Lung (tissue), 12 donors: ENCODE measurements around the gene RBM10. TPM values are rescaled to one million over a fixed set of nuclear protein-coding genes. Genes with fewer than 3 reads are reported as not detected.
"Not testable (repeated sequence)": the region's sequence is repeated elsewhere in the genome, so short reads cannot be mapped to it uniquely, and the experiment has no call there.

Experiments used
- ATAC-seq: fragments of 200-7000 bp; cut with Tn5 transposase; one replicate; pipeline ENCODE4 v1.9.1; 2020; ENCODE audit warnings: moderate number of reproducible peaks; ENCODE audit not compliant: insufficient read depth, low FRiP score
- DNase-seq, 3 donors: peaks; one replicate each; pipeline ENCODE4 v3.0.0-alpha.2; 2013 to 2017
- H3K27ac ChIP-seq, 2 donors: one replicate each; pipeline ENCODE4 v1.5.1; 2013; ENCODE audit warnings: mild to moderate bottlenecking in 2 of 2, moderate library complexity in 2 of 2, control low read depth in 1 of 2, inconsistent platforms in 1 of 2, low read depth in 1 of 2, low read length in 1 of 2
- H3K27me3 ChIP-seq, 3 donors: one replicate each; pipeline ENCODE4 v1.5.1; 2013; ENCODE audit warnings: low read length in 2 of 3; ENCODE audit not compliant: control insufficient read depth in 3 of 3, insufficient read depth in 3 of 3
- H3K36me3 ChIP-seq, 4 donors: one replicate each; pipeline ENCODE4 v1.5.1; 2013; ENCODE audit warnings: low read length in 4 of 4, mild to moderate bottlenecking in 1 of 4, moderate library complexity in 1 of 4; ENCODE audit not compliant: control insufficient read depth in 4 of 4, insufficient read depth in 4 of 4
- H3K4me1 ChIP-seq, 5 donors: one replicate each; pipeline ENCODE4 v1.5.1; 2013; ENCODE audit warnings: low read length in 5 of 5, mild to moderate bottlenecking in 2 of 5, moderate library complexity in 1 of 5; ENCODE audit not compliant: control insufficient read depth in 5 of 5, insufficient read depth in 5 of 5
- H3K4me3 ChIP-seq: one replicate; pipeline ENCODE4 v1.5.1; 2013; ENCODE audit warnings: mild to moderate bottlenecking, control low read depth, moderate library complexity
- H3K9ac ChIP-seq, 2 donors: one replicate each; pipeline ENCODE4 v1.5.1; 2013; ENCODE audit warnings: low read length in 2 of 2, control low read depth in 1 of 2; ENCODE audit not compliant: insufficient read depth in 1 of 2
- H3K9me3 ChIP-seq, 4 donors: one replicate each; pipeline ENCODE4 v1.5.1; 2013; ENCODE audit warnings: low read length in 3 of 4, mild to moderate bottlenecking in 1 of 4, moderate library complexity in 1 of 4; ENCODE audit not compliant: control insufficient read depth in 4 of 4, insufficient read depth in 3 of 4
- WGBS, 2 donors: extraction: QIAGEN DNeasy Blood & Tissue Kit; methylation state at CpG; one replicate each; pipeline ENCODE4 v1.1.7; 2013; 5-methylcytosine and 5-hydroxymethylcytosine counted together
- polyA plus RNA-seq, 2 donors: library from polyadenylated mRNA; stranded (reverse); fragments of 200-250 nt; gene quantifications; one replicate each; pipeline ENCODE4 v1.2.1, GENCODE V29; 2013
- total RNA-seq, 2 donors: library from RNA; depleted of rRNA in 1 of 2; stranded (reverse); fragments of >200 nt in 1 of 2; gene quantifications; one replicate each; pipeline ENCODE4 v1.2.1, GENCODE V29; 2014 to 2021
- TF ChIP-seq, protein P1 (sequence below): IDR thresholded peaks from 2 replicates; pipeline ENCODE4 v1.5.1; 2012; ENCODE audit warnings: mild to moderate bottlenecking; ENCODE audit errors: control extremely low read depth, extremely low read depth
- donor health status: control.
- donor health status: control.
- donor health status: Bipolar disorder and iron deficiency.
- donor health status: healthy.
- donor health status: DM: yes; HTN: yes; CAD: no.

Gene RBM10
- total and polyA plus RNA-seq, 4 donors: 22.2 to 38.6 (median 30.5) TPM

DNA sequence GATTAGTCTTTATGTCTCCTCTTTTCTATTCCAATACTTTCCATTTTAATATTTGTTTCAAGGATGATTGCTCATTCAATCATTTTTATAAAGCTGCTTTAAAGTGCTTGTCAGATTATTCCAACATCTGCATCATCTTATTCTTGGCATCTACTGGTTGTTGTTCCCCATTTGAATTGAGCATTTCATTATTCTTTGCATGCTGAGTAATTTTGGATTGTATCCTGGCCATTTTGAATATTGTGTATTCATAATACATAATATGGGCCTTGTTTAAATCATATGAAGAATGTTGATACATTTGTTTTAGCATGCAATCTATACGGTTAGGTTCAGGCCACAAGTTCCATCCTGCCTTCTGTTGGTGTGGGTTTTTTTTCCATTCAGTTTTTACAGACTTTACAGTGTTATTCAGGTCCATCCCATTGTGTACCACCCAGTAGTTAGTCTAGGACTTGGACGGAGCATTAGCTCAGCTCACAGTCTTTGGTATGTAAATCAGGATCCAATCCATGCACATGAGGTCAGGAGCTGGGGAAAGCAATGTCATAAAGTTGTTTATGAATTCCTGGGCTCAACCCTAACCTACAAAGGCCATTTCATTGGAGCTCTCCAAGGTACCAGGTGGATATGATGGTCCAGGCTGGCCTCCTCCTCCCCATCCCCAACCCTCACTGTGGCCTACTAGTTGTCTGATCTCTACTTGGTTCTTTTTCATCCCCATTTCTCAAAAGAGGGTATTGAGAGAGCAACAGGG lies 46.5 kb upstream of the RBM10 start:
- no peak overlapping the region for H3K9ac ChIP-seq
- no peaks in the 10 kb centered on the region for H3K4me1 ChIP-seq
- no peak overlapping the region for H3K4me3 ChIP-seq
- ATAC-seq (no peak), DNase-seq (no peak)
- TF ChIP-seq, protein P1, sequence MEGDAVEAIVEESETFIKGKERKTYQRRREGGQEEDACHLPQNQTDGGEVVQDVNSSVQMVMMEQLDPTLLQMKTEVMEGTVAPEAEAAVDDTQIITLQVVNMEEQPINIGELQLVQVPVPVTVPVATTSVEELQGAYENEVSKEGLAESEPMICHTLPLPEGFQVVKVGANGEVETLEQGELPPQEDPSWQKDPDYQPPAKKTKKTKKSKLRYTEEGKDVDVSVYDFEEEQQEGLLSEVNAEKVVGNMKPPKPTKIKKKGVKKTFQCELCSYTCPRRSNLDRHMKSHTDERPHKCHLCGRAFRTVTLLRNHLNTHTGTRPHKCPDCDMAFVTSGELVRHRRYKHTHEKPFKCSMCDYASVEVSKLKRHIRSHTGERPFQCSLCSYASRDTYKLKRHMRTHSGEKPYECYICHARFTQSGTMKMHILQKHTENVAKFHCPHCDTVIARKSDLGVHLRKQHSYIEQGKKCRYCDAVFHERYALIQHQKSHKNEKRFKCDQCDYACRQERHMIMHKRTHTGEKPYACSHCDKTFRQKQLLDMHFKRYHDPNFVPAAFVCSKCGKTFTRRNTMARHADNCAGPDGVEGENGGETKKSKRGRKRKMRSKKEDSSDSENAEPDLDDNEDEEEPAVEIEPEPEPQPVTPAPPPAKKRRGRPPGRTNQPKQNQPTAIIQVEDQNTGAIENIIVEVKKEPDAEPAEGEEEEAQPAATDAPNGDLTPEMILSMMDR: no peak
- WGBS, 2 donors: 86 to 87% methylated on average over 2 of the region's 2 CpGs
- H3K9me3 ChIP-seq: peaks cover 0 to 5% (median 1%) of the 10 kb centered on the region in 4 donors
- peaks cover 0 to 2% (median 0%) of the 10 kb centered on the region in 4 donors for H3K36me3 ChIP-seq
- peaks cover 0 to 11% (median 8%) of the 10 kb centered on the region in 3 donors for H3K27me3 ChIP-seq
- no peak overlapping the region for H3K27ac ChIP-seq

- peaks cover 0 to 5% (median 0%) of the 10 kb centered on the region in 4 donors for H3K9me3 ChIP-seq
- TF ChIP-seq, protein P1: no peak
- peaks cover 0 to 6% (median 5%) of the 10 kb centered on the region in 3 donors for H3K27me3 ChIP-seq
- H3K4me3 ChIP-seq: no peak overlapping the region
- H3K4me1 ChIP-seq: no peaks in the 10 kb centered on the region
- no peaks in the 10 kb centered on the region for H3K36me3 ChIP-seq
- no peak overlapping the region for H3K27ac ChIP-seq
- WGBS, 2 donors: 78 to 95% methylated on average over 4 of the region's 4 CpGs
- no peak for DNase-seq
- ATAC-seq: no peak
- no peak overlapping the region for H3K9ac ChIP-seq
Measured at GRCh38 chrX:47101206-47101605, 43.8 kb upstream of the RBM10 start.

- not testable (repeated sequence) for DNase-seq, H3K4me3 ChIP-seq, H3K36me3 ChIP-seq, H3K27ac ChIP-seq, H3K9ac ChIP-seq, H3K27me3 ChIP-seq, ATAC-seq, H3K9me3 ChIP-seq, H3K4me1 ChIP-seq
- 95 to 97% methylated on average over 14 to 40 of the region's 40 CpGs for WGBS, 2 donors
Measured at GRCh38 chrX:47110936-47111615, 33.9 kb upstream of the RBM10 start.

- Histone ChIP-seq H3K4me3 (no peak overlapping the region), H3K9me3 (no peaks in the 10 kb centered on the region), H3K4me1 (no peaks in the 10 kb centered on the region), H3K27me3 (no peaks in the 10 kb centered on the region), H3K27ac (no peak overlapping the region), H3K36me3 (no peaks in the 10 kb centered on the region), H3K9ac (no peak overlapping the region)
- WGBS, 2 donors: 65 to 72% methylated on average over 8 to 9 of the region's 9 CpGs
- DNase-seq: no peak
- ATAC-seq: no peak
- TF ChIP-seq, protein P1: no peak
Measured at GRCh38 chrX:47112316-47112954, 32.6 kb upstream of the RBM10 start.

- H3K4me3 ChIP-seq: not testable (repeated sequence)
- 88 to 97% methylated on average over 7 of the region's 7 CpGs for WGBS, 2 donors
Measured at GRCh38 chrX:47116551-47117110, 28.4 kb upstream of the RBM10 start.

More at GRCh38 chrX:47116551-47117110, 28.4 kb upstream of the RBM10 start:
- ATAC-seq, H3K4me1 ChIP-seq, H3K27me3 ChIP-seq, DNase-seq, H3K9me3 ChIP-seq, H3K36me3 ChIP-seq, H3K27ac ChIP-seq, H3K9ac ChIP-seq: not testable (repeated sequence)
